Cardiac septum (tissue), 1 donor: ENCODE measurements around the gene FBXL15. TPM values are rescaled to one million over a fixed set of nuclear protein-coding genes. Genes with fewer than 3 reads are reported as not detected.
A peak's percentile ranks its signal among the peaks of the same experiment; 100 is the strongest.

Experiments
- DNase-seq: peaks from one replicate; pipeline ENCODE4 v3.0.0-alpha.2; 2020; ENCODE audit warnings: low spot score
- intact Hi-C: fragments of 100-400 bp; cut with DNase I; formaldehyde crosslinking; loops from one replicate; pipeline ENCODE4 v1.14.0; 2022
- total RNA-seq: library from RNA; stranded (reverse); fragmentation: NEBNext Ultra II Directional; extraction: Animal tissue kit (Norgen Biotek cat#: 25700); gene quantifications from one replicate; pipeline ENCODE4 v1.2.1, GENCODE V29; 2021
- donor health status: DM: no; HTN: no; CAD: no.

The FBXL15 gene
- total RNA-seq, 1 donor from 2014 or later = 12.1 TPM

- intact Hi-C loops = loop anchor here (5.0 kb wide), 1 partner anchor 81 kb away; no protein-coding TSS in a partner anchor
Measured at GRCh38 chr10:102396730-102397151, 23.9 kb upstream of the FBXL15 start.

GRCh38 chr10:102397222-102398171 is 23.1 kb upstream of the FBXL15 start:
- intact Hi-C loops = loop anchor here (5.0 kb wide), 1 partner anchor 80 kb away; no protein-coding TSS in a partner anchor
- no peak for DNase-seq

More at GRCh38 chr10:102396730-102397151, 23.9 kb upstream of the FBXL15 start:
- DNase-seq = no peak

GRCh38 chr10:102398172-102399020 is 22.2 kb upstream of the FBXL15 start:
- no peak for DNase-seq
- intact Hi-C loops = loop anchor here (5.0 kb wide), 1 partner anchor 79 kb away; no protein-coding TSS in a partner anchor

- DNase-seq = peak; percentile 96
- intact Hi-C loops = loop anchor here (5.0 kb wide), 2 partner anchors 78 to 232 kb away; no protein-coding TSS in a partner anchor
Measured at GRCh38 chr10:102399217-102400021, 21.2 kb upstream of the FBXL15 start.

- no peak for DNase-seq
- intact Hi-C loops = loop anchor here (5.0 kb wide), 1 partner anchor 233 kb away; no protein-coding TSS in a partner anchor
Measured at GRCh38 chr10:102400076-102400475, 20.6 kb upstream of the FBXL15 start.

- no peak for DNase-seq
- intact Hi-C loops = loop anchor here (5.0 kb wide), 1 partner anchor 233 kb away; no protein-coding TSS in a partner anchor
Measured at GRCh38 chr10:102400598-102401341, 19.9 kb upstream of the FBXL15 start.

- DNase-seq = no peak
- intact Hi-C loops = loop anchor here (5.0 kb wide), 1 partner anchor 234 kb away; no protein-coding TSS in a partner anchor
Measured at GRCh38 chr10:102401342-102401654, 19.3 kb upstream of the FBXL15 start.

GRCh38 chr10:102401735-102402511 is 18.7 kb upstream of the FBXL15 start:
- intact Hi-C loops = loop anchor here (5.0 kb wide), 1 partner anchor 235 kb away; no protein-coding TSS in a partner anchor
- no peak for DNase-seq

GRCh38 chr10:102402512-102402896 is 18.1 kb upstream of the FBXL15 start:
- intact Hi-C loops = loop anchor here (5.0 kb wide), 1 partner anchor 235 kb away; no protein-coding TSS in a partner anchor
- DNase-seq = no peak

- intact Hi-C loops = loop anchor here (5.0 kb wide), 1 partner anchor 236 kb away; no protein-coding TSS in a partner anchor
- no peak for DNase-seq
Measured at GRCh38 chr10:102403115-102403514, 17.5 kb upstream of the FBXL15 start.

GRCh38 chr10:102404361-102405107 is 16.1 kb upstream of the FBXL15 start:
- intact Hi-C loops = loop anchor here (5.0 kb wide), 1 partner anchor 237 kb away; no protein-coding TSS in a partner anchor

GRCh38 chr10:102405108-102405571 is 15.5 kb upstream of the FBXL15 start:
- intact Hi-C loops = no loop called here
- DNase-seq = no peak

More at GRCh38 chr10:102404361-102405107, 16.1 kb upstream of the FBXL15 start:
- DNase-seq = no peak

- DNase-seq = no peak
- intact Hi-C loops = loop anchor here (2.0 kb wide), 1 partner anchor 19 kb away; no protein-coding TSS in a partner anchor
Measured at GRCh38 chr10:102405632-102406031, 15.0 kb upstream of the FBXL15 start.

GRCh38 chr10:102406815-102407214 is 13.8 kb upstream of the FBXL15 start:
- DNase-seq = no peak
- intact Hi-C loops = loop anchor here (2.0 kb wide), 1 partner anchor 20 kb away; no protein-coding TSS in a partner anchor

GRCh38 chr10:102407425-102408130 is 13.1 kb upstream of the FBXL15 start:
- DNase-seq = no peak
- intact Hi-C loops = loop anchor here (2.0 kb wide), 1 partner anchor 21 kb away; no protein-coding TSS in a partner anchor
